BJ (cell line): ENCODE results near the gene BCOR. TPM values are rescaled to one million over a fixed set of nuclear protein-coding genes. Genes with fewer than 3 reads are reported as not detected.

Experiments used
- CTCF ChIA-PET: fragments of 350-600 bp; formaldehyde crosslinking; extraction: SDS; loops from one replicate; lab custom pipeline; 2021; ENCODE audit warnings: antibody characterized with exemption, inconsistent platforms; lab: Yijun Ruan, JAX
- POLR2A ChIA-PET: fragments of 300-600 bp; sonication (Branson Sonifier 250); formaldehyde crosslinking; extraction: SDS; loops from one replicate; lab custom pipeline; 2021; ENCODE audit warnings: antibody characterized with exemption; lab: Charles Lee
- DNase-seq: peaks from one replicate; pipeline ENCODE4 v3.0.0-alpha.2; 2011; ENCODE audit warnings: low read depth
- H3K27me3 ChIP-seq: 2 replicates; pipeline ENCODE4 v1.6.0; 2011; ENCODE audit warnings: low read length; ENCODE audit not compliant: control insufficient read depth, insufficient read depth
- H3K36me3 ChIP-seq: 2 replicates; pipeline ENCODE4 v1.5.1; 2011; ENCODE audit warnings: low read length; ENCODE audit not compliant: control insufficient read depth, insufficient read depth
- H3K4me3 ChIP-seq: 2 replicates; pipeline ENCODE4 v1.5.1; 2011; ENCODE audit warnings: low read depth, mild to moderate bottlenecking, control low read depth, low read length
- CTCF ChIP-seq: IDR thresholded peaks from 2 replicates; pipeline ENCODE4 v1.5.1; 2011; ENCODE audit warnings: low read depth, mild to moderate bottlenecking, control low read depth, inconsistent platforms, low read length, moderate library complexity; ENCODE audit not compliant: insufficient read depth
- polyA plus RNA-seq: library from polyadenylated mRNA; depleted of rRNA; stranded (reverse); fragments of >200 nt; gene quantifications from 2 replicates; pipeline ENCODE4 v1.2.3, GENCODE V29; 2011

Gene BCOR
- polyA plus RNA-seq, 1 experiment, result 5.6 TPM

- no peaks in the 10 kb centered on the region for H3K27me3 ChIP-seq
- ChIA-PET CTCF (no interaction called here), POLR2A (no interaction called here)
- no peaks in the 10 kb centered on the region for H3K36me3 ChIP-seq
- H3K4me3 ChIP-seq, result peak overlapping the region; percentile 36
- no peak for DNase-seq
- no peak for TF ChIP-seq CTCF
Observed at GRCh38 chrX:40083120-40083978, 14.4 kb downstream of the BCOR start.

GRCh38 chrX:40082447-40083119 lies 15.2 kb downstream of the BCOR start:
- DNase-seq, result no peak
- Histone ChIP-seq H3K27me3 (no peaks in the 10 kb centered on the region), H3K4me3 (no peak overlapping the region), H3K36me3 (no peaks in the 10 kb centered on the region)
- TF ChIP-seq CTCF, result no peak
- ChIA-PET POLR2A (no interaction called here), CTCF (no interaction called here)

GRCh38 chrX:40081679-40082068 lies 16.1 kb downstream of the BCOR start:
- CTCF ChIA-PET, result no interaction called here
- TF ChIP-seq CTCF, result no peak

GRCh38 chrX:40080894-40081678 lies 16.7 kb downstream of the BCOR start:
- POLR2A ChIA-PET, result no interaction called here

More at GRCh38 chrX:40081679-40082068, 16.1 kb downstream of the BCOR start:
- Histone ChIP-seq H3K27me3 (no peaks in the 10 kb centered on the region), H3K36me3 (no peaks in the 10 kb centered on the region), H3K4me3 (no peak overlapping the region)
- POLR2A ChIA-PET, result no interaction called here
- DNase-seq, result no peak

More at GRCh38 chrX:40080894-40081678, 16.7 kb downstream of the BCOR start:
- CTCF ChIA-PET, result no interaction called here
- TF ChIP-seq CTCF, result no peak
- H3K4me3 ChIP-seq, result no peak overlapping the region
- no peak for DNase-seq
- no peaks in the 10 kb centered on the region; the same call in 1 of the 2 replicates for H3K36me3 ChIP-seq
- H3K27me3 ChIP-seq, result no peaks in the 10 kb centered on the region
